ACHN (cell line): ENCODE data around the gene CHD2.

ENCODE experiments used
- DNase-seq: peaks from one replicate; pipeline ENCODE4 v3.0.0-alpha.2; 2015
- in situ Hi-C: cut with HindIII; loops from 2 replicates; pipeline ENCODE4 v1.10.0; 2017; ENCODE audit warnings: low sequenced_read_pairs, low pct_ligation_motif_present, low pct_unique_long_range_greater_than_20kb

Gene CHD2

DNA sequence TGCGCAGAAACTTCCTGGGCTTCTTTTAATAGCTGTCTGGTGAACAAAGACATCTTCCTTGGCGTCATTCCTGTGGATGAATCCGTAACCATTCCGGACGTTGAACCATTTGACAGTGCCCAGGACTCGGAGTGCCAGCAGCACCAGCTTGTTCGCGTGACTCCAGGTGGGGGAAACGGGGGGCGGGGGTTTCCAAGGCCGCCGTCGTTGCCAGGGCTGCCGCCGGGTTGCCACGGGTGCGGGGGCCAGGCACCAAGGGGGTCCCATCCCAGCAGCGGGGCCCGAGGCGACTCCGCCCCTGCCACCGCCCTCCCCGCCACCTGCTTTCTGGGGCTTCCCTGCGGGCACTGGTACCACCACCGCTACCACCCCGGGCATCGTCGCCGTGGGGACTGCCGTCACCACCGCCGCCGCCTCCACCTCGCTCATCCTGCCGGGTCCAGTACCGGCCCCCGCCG lies 166.1 kb downstream of the CHD2 start:
- in situ Hi-C loops = no loop called here
- no peak for DNase-seq

DNA sequence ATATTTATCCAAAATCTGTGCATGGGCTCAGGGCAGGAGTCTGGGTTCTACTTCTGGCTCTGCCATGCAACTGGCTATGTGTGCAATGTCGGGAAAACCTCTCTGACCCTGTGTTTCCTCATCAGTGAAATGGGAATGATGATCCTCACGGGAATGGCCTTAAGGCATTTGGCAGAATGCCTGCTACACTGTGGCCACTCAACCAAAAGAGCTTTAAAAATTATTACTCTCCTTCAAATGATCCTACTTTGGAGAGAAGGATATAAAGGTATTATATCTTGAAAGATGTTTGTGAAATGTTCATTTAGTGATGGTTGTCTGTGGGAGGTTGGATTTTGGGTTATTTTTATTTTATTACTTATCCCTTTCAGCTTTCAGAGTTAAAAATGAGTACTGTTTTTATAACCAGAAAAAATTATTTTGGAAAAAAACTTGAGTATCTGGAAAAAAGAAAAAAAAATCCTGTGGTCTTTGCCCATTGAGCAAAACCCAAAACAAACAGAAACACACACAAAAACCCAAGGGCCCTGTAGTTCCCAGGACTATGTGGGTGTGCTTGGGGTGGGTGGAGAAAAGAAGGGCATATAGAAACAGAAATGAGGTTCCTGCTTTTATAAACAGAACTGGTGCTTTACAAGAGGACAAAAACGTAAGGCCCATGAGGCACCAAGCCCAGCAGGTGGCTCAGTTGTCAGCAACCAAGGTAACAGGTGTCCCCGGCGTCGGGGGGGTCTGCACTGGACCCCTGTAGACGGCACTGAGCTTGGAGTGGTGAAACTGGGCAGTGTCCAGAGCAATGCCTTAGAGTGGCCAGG lies 166.9 kb downstream of the CHD2 start:
- in situ Hi-C loops = no loop called here
- DNase-seq = no peak

DNA sequence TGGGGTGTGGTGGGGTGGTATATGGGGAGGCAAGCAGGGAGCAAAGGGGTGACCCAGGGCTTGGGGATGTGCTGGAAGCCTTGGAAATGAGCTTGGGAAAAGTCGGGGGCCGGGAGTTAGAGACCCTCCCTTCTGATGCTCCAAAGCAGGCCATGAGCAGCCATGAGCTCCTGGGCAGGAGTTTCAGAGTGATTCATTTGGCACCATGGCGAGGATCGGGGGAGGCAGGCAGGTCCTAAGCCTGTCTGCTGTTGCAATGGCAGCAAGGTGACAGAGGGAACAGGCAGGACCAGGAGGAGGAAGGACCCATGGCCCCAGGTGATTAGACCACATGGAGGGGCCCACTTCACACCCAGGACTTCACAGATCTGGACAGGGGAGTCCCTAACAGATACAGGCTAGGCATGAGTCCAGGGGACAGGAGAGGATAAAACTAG lies 167.5 kb downstream of the CHD2 start:
- in situ Hi-C loops = no loop called here

DNA sequence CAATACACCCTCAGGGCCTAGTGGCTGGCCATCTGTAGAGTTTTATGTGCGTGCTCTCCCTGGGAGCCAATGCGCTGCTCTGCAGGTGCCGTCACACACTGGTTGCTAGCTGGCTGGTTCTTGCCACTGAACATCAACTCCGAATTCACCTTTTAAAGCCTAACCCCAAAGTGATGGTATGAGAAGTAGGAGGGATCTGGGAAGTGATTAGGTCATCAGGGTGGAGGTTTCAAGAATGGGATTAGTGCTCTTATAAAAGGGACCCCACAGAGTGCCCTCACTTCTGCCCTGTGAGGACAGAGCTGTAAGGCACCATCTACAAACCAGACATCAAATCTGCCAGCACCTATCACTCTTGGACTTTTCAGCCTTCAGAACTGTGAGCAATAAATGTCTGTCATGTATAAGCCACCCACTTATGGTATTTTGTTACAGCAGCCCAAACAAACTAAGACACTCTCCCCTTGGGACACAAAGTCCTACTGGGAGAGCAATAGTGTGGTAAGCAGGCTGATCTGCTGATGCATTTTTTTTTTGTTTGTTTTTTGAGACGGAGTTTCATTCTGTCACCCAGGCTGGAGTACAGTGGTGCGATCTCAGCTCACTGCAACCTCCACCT lies 168.6 kb downstream of the CHD2 start:
- in situ Hi-C loops = no loop called here
- no peak for DNase-seq

More for the DNA sequence above, 167.5 kb downstream of the CHD2 start:
- no peak for DNase-seq

DNA sequence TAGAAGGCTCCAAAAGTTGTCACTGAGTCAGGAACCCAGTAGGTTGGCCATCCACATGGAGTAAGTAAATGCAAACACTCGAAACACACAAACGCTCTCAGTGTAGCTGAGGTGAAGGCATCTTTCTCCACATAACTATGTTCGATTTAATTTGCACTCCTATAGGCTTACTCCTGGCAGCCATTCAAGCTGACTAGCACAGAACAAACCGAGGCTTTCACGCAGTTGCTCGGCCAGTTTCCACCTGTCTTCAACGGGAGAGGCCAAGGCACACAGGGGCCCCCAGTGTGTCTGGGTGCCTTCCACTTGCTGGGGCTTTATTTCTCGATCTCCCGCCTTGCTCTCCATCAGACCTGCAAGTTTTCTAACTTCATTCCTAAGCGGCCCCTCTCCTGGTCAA lies 170.0 kb downstream of the CHD2 start:
- DNase-seq = no peak
- in situ Hi-C loops = no loop called here

DNA sequence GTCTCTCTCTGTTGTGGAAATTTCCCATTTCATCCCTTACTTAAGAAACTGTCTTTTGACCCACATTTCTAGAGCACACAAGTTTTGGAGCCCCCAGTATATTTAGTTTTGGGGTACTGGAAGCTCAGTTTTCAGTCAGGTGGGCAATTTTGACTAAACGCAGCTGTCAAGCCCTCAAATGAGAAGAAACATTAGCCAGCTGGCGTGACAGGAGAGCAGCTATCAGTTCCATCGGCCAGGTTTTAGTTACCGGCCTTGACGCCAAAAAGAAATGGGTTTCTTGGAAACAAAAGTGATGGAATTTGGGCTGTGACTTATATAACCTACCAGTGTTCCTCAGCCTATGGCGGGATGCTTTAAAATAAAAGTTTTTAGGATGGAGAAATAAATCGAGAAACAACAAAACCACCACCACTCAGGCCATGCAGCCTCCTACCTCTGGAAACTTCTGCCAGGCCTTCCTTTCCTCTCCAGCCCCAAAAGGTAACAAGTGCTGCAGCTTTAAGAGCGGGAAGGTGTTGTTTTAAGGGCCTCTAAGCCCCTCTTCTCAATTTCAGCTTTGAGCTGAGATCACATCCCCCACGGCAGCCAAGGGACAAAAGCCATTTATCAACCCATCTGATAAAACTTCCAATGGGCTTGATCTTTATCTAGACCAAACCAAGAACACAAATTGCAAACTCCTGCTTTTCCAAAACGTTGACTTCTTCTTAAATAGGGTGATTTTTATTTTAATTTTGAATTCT lies 170.6 kb downstream of the CHD2 start:
- in situ Hi-C loops = no loop called here
- DNase-seq = no peak

DNA sequence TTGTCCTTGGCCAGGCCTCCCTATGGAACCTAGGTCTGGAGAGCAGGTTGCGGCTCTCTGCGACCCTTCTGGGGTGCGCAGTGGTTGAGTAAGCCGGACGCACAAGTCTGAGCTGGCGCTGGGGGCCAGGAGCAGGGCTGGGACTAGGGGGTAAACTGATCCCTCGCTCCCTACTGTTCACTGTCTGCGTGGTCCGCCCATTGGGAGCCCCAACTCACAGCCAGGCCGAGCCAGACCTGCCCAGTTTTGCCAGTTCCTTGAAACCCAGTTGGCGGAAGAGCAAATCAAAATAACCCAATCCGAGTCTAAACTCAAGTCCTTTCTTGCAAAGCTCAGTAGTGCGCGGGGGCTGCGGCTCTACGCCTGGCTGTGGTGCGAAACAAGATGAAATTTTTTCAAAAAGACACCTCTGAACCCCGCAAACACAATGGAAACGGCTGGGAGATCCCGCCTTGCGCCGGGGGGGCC lies 171.4 kb downstream of the CHD2 start:
- in situ Hi-C loops = no loop called here
- no peak for DNase-seq

DNA sequence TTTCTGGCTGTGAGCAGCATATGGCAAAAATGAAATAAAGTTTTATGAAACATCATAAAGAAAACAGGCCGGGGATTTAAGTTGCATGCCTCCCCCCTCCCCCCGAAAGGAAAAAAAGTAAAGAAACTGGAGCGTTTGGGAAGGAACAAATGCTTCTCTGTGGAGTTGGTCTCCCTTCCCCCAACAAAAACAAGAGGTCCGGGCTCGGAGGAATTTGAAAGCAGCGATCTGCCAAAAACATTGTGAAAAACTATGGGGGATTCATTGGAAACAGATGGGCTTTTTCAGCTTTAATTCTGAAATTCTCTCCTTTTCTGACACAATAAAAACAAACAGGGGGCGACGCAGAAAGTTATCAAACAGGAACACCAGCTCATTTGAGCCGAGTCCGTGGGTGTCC lies 171.9 kb downstream of the CHD2 start:
- in situ Hi-C loops = no loop called here

DNA sequence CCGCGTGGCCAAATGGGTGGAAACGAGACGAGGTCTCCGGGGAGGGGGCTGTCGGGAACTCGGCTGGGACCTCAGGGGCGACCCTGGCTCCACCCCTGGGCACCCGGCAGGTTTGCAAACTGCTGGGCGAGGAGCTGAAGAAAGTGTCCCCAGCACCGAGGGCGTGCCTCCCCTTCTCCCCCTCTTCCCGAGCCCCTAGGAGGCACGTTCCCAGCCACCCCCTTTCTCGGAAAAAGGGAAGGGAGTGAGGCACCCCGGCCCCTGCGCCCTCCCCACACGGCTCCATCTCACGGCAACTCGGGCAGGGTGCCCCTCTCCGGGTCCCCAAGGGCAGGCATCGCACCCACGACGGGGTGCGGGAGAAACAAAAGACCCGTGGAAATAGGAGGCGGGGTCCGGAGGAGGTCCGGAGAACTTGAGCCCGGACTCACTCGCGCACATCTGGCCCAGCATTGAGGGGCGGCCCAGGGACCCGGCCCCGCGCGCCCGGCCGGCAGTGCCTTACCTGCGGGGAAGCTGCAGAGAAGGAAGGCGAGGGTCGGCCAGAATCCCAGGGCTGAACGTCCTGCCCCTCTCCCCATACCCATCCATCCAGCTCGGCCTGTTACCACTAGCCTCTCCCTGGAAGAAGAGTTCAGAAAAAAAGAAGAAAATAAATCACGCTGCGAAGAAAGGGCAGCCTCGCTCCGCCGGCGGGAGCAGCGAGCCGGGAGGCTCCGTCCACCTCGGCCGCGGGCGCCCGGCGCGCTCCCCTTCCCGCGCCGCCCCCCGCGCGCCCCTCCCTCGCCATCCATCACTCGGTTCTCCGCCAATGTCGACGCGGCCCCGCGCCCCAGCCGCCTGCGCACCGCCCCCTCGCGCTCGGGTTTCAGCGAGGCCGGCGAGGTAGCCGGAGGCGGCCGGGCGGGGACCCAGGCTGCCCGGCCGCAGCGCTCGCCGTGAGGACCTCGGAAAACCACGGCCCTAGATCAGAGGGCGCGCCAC lies 172.6 kb downstream of the CHD2 start:
- in situ Hi-C loops = no loop called here
- peak; percentile 60 for DNase-seq

More for the DNA sequence above, 171.9 kb downstream of the CHD2 start:
- no peak for DNase-seq

GRCh38 chr15:93073465-93073952 lies 173.4 kb downstream of the CHD2 start:
- in situ Hi-C loops = no loop called here
- no peak for DNase-seq

GRCh38 chr15:93074599-93074998 lies 174.5 kb downstream of the CHD2 start:
- in situ Hi-C loops = no loop called here
- DNase-seq = no peak

- in situ Hi-C loops = no loop called here
- DNase-seq = no peak
These were observed 176.1 kb downstream of the CHD2 start for GRCh38 chr15:93076217-93076616.

DNA sequence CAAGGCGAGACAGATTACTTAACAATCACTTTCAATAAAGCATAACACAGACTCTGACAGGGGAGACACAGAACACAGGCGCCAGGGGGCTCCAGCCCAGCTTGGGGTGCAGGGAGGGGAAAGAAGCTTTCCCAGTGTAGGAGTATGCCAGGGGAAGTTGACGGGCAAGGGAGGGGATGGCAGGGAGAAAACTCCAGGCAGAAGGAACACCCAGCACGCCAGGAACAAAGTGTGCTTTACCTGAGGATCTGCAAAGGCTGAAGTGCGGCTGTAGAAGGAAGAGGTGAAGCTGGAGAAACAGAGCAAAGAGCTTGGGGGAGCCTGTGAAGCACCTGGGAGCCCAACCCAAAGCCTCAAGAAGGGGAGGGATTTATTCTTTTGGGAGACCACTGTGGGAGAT lies 176.8 kb downstream of the CHD2 start:
- DNase-seq = no peak
- in situ Hi-C loops = no loop called here
